GM12874 (cell line): Measurements from ENCODE around the gene CTSE.

ENCODE experiments used
- CTCF ChIP-seq: IDR thresholded peaks from 2 replicates; pipeline ENCODE4 v1.5.1; 2011; ENCODE audit warnings: low read depth, mild to moderate bottlenecking, control low read depth, low read length, moderate library complexity; ENCODE audit not compliant: insufficient read depth

The CTSE gene

GRCh38 chr1:206035027-206035426 is 11.3 kb upstream of the CTSE start:
- no peak for TF ChIP-seq CTCF

- no peak for TF ChIP-seq CTCF
Observed at GRCh38 chr1:206032380-206033140, 8.9 kb upstream of the CTSE start.

DNA sequence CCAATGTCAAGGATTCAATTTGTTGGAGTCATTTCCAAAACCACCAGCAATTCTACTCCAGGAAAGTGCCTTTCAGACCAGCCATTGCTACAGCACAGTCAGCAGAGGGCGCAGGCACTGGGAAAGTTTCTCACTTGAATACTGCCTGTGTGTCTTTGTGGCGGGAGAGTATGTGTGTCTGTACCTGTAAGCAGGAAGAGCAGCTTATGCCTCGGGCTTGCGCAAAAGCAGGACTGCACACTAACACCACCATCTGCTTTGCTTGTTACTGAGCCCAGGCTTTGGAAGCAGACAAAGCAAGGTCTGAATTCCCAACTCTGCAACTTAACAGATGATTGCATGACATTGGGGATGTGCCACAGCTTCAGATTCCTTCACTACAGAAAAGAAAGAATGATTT is 7.0 kb upstream of the CTSE start:
- peak; percentile 91 for TF ChIP-seq CTCF

- no peak for TF ChIP-seq CTCF
Observed at GRCh38 chr1:206030191-206030590, 6.5 kb upstream of the CTSE start.

DNA sequence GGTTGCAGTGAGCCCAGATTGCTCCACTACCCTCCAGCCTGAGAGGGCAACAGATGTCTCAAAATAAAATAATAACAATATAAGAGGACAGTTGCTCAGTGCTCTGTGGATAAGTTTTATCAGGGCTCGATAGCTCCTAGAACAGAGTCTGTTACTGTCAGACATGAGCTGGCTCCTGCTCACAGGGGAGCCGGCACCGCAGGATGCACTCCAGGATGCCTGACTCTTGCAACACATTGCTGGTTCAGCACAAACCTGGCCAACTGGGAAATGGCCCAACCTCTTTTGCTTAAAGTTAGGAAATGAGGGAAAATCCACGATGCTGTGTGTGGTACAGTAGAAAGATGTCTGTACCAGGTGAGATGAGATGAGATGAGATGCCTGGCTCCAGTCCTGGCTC is 5.8 kb upstream of the CTSE start:
- TF ChIP-seq CTCF, result no peak

DNA sequence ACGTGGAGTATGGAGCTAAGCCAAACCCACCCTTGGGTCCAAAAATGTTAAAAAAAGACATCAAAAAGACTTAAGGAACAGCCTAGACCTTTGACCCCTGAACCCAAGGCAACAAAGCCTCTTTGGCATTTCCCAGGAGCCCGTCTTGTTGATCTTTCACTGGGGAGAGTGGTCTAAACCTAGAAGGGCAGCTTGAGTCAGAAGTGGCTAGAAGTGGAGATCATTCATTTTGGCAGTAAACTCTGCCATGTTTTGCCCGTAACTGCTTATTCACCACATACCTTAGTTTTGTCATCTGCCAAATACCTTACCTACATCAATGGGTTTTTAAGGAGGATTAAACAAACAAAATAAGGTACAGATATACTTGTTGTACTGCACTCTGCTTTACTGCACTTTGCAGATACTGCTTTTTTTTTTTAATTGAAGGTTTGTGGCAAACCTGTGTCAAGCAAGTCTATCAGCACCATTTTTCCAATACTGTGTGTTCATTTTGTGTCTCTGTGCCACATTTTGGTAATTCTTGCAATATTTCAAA is 1.7 kb upstream of the CTSE start:
- no peak for TF ChIP-seq CTCF

DNA sequence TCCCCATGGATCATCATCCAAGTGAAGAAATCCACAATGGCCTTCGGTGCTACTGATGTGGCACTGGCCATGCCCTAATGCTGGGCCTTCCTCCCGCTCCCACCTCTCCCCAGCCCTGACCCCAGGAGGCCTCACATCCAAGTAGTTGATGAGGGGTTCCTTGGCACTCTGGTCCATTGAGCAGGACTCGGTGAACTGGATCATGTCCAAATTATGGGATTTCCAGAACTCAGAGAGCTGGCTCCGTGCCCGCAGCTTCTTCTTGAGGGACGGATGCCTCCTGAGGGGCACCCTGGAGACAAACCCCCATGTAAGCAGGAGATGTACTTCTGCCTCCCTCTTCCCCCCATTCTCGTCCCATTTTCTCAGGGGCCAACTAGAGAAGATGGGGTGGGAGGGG is 929 bp downstream of the CTSE start:
- no peak for TF ChIP-seq CTCF
